GM18499 (cell line): ENCODE results near the gene SRI.
"Not testable (repeated sequence)": the region's sequence is repeated elsewhere in the genome, so short reads cannot be mapped to it uniquely, and the experiment has no call there.

Experiments
- ATAC-seq: cut with Tn5 transposase; IDR thresholded peaks from one replicate; pipeline ENCODE4 v1.9.1; 2021; ENCODE audit warnings: moderate number of reproducible peaks; ENCODE audit not compliant: insufficient read depth, unreplicated experiment

The SRI gene

DNA sequence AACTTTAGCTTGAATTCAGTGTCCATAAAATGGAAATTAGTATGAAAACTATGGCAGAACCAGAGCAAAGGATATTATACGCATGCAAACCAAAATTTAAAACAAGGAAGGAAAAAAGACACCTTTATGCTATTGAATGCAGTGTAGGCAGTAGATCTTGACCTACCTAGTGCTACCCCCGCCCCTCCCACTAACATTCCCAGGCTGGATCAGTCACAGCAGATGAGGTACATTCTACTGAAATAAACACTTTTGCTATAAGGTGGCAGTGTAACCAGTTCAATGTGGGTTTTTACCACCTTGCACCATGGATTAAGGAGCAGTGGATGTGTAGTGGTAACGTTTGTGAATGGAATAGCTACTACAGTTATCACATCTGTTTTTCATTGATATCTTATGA lies 27.9 kb downstream of the SRI start:
- no peak for ATAC-seq

DNA sequence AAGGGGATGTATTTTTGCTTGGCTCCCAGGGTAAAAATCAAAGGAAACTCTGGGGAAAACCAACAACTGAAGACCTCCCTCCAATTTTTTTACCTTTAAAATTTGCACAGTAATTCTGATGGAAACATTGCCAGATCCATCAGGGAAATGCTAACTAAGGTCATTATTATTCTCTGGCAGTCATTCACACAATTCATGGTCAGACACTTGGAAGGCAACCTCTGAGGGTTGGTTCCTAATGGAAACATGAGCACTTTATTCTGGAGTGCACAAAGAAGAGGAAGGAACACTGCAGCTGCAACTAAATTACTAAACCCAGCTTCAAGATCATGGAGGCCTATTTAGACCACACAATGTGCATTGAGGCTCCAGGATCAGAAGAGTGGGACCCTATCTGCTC lies 34.2 kb downstream of the SRI start:
- no peak for ATAC-seq

DNA sequence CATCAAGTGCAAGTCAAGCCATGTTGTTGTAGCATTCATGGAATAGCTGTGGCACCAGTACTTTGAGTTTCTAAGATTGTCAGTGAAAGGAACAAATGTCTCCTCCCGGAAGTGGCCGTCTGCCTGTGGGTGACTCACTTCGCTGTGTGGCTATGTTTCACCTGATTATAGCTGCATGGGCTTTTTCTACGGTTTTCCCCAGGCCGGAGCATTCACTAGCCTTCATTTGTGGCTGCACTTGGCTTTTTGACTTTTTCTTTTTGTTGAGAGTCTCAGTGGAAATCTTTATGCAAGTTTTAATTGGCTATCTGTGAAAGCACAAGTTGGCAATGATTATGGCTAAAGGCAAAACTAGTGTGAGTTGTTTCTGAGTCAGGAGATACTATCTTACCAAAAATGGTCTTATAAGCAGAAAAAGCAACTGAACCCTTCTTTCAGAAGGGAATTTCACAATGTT lies 35.0 kb downstream of the SRI start:
- ATAC-seq: peak; percentile 71

DNA sequence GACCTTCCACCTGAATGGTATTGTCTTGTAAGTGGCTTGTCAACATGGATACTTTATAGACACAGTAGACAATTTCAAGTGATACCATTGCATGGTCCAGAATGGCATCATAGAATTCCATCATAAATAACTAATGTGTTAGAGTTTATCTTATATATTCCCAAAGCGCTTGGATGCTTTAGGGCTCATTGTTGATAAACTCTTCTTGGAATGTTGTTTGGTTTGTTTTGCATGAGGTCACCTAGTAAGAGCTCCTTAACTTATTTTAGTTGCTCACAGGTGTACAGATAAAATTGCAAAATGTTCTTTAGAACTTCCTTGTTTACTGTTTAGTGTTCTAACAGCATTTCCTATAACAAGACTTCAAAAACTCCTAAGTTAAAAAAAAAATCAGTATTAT lies 36.8 kb downstream of the SRI start:
- ATAC-seq: no peak

DNA sequence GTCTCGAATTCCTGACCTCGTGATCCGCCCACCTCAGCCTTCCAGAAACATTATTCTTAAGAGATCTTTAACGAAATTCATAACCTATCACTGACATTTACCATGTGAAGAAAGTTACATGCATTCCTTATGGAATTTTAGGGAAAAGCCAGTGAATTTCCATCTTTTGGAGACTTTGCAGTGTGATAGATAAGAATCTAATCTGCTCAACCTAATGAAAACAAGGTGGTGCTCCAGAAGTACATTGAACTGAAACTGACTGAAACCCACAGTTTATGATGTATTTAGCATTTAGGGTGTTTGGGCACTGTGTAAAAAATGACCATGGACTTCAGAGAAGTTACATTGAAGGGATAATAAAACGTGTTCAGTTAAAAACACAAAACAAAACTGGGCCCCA lies 43.6 kb downstream of the SRI start:
- no peak for ATAC-seq

DNA sequence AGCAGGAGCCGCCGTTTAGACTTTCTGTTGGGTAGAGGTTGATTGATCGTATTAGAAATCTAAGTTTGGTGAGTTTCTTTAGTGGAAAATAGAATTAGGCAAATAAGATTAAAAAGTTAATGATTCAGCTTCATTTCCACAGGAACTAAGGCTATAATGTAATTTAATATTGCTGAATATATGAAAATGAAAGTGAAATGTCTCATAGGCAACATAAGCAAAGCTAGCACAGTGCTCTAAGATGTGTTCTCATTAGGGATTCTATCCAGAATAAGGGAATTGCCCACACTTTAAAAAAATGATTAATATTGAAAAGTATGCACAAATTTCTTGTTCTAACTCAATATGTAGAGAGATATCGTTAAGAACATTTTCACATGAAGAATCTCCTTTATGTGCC lies 47.0 kb downstream of the SRI start:
- no peak for ATAC-seq

DNA sequence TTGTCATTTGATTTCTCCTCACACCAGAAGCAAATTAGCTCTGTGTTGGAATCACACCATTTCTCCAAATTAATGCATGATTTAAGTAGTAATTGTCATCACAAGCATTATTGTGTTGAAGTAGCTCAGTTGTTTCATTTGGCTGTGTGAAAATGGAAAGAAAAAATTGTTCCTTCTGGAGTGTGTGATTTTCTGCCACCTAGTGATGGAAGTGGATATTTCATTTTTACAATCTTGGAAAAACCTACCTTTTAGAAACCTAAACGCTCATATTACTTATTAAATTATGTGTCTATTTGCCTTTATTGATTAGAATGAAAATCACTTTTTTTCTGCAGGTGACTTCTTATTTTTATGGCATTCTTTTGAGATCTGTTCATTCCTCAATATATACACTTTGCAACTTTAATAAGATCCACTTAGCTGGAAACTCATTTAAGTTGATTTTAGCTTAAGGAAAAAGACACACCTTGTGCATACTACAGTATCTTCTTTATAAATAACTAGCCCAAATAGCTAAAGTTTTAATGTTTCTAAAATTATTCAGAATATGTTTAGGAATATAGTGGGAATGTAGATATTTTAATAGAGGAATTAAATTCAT lies 50.0 kb downstream of the SRI start:
- ATAC-seq: no peak

DNA sequence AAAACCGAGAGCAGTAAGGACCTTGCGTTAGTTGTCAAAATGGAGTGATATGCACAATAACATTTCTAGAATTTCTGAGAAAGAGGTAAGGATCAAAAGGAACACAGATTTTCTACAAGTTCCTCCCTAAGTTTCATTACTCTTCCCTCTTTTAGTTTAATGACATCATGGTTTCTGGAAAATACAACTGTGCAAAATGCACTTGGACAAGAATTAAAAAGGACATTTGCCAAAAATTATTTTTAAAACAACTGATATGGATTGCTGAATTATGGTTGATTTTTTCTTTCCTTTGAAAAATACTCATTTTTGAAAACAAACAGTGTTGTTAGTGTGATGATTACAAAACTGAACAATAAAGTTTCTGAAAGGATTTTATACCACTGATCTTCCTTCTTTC lies 52.1 kb downstream of the SRI start:
- no peak for ATAC-seq

DNA sequence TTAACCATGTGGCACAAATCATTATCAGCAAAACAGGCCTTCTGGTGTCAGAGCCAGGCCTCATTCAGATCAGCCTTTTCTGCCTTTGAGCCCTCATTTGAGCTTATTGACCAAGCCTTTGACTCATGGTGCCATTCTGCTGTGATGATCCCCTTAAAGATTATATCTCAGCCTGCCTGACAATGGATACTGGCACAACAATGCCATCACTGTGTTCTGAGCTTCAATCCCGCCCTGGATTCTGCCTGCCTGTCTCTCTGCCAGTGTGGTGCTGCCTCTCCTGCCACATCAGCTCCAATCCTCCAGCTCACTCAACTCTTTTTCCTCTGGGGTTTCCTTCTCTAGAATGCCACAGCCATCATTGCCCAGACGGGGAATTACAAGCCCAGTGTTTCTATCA lies 52.6 kb downstream of the SRI start:
- no peak for ATAC-seq

DNA sequence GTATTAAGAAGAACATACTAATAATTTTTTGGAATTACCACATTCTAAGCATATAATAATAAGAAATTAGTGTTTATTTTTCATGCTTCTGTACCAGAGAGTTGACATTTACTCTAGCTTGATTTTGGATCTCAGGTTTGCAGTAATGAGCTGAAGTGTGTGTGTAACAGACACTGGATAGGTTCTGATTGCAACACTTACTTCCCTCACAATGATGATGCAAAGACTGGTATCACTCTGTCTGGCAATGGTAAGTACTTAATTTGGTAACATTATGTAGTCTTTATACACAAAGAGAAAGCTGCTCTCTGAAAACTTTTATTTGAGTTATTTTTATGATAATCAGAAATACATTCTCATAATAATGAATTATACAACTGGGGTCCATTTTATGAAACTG lies 54.1 kb downstream of the SRI start:
- ATAC-seq: no peak

DNA sequence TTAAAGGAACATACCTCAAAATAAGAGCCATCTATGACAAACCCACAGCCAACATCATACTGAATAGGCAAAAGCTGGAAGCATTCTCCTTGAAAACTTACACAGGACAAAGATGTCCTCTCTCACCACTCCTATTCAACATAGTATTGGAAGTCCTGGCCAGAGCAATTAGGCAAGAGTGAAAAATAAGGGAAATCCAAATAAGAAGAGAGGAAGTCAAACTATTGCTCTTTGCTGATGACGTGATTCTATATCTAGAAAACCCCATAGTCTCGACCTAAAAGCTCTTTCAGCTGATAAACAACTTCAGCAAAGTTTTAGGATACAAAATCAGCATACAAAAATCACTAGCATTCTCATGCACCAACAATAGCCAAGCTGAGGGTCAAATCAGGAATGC lies 60.1 kb downstream of the SRI start:
- not testable (repeated sequence) for ATAC-seq

DNA sequence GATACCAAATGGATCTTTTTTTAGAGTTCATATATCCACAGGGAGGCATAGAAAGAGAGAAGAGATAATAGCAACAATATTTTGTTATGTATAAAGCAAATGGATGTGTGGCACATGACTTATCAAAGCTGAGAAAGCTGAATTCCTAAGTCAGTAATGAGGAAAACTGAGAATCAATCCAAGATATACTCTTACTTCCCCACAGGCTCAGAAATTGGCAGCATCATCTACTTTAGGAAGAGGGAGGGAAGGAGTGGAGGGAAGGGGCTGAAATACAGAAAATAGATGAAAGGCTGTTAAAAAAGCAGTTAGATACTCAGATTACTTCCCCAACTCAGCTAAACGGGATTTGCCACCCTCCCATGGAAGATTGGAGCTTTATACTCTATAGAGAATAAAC lies 63.5 kb downstream of the SRI start:
- no peak for ATAC-seq

DNA sequence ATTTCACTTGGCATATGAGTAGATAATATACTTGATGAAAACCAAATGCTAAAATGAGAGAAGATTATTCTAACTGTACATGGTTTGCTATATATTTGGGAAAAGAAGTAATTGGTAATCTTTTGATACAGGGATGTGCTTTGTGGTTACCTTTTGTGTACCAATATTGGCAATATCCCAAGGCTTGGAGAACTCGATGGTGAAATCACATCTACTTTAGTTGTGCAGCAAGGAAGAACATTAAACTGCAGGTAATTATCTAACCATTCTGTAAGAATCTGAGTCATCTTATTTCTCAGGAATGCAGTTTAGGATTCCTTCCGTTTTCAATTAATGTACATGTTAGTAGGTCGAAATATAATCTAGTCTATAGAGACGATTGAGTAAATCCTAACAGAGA lies 64.1 kb downstream of the SRI start:
- no peak for ATAC-seq
